ENCODE measurements around the gene IGFN1. TPM values are rescaled to one million over a fixed set of nuclear protein-coding genes. Genes with fewer than 3 reads are reported as not detected.

The IGFN1 gene
- total and polyA plus RNA-seq, 2 of the 4 experiments (the other 2 are of a cell fraction): 0.05 TPM; not detected in 1

GRCh38 chr1:201163707-201164106, 26.9 kb upstream of the IGFN1 start:
- DNase-seq: no peak
- H2BK15ac ChIP-seq (ENCODE audit: low read depth, low read length): no peak overlapping the region
- BruUV-seq (replicated peaks): no TSS peak

More at GRCh38 chr1:201163707-201164106, 26.9 kb upstream of the IGFN1 start:
- Histone ChIP-seq H3K18ac (ENCODE audit: low read depth, low read length) (no peak overlapping the region), H3K4ac (ENCODE audit: low read depth, low read length) (no peak overlapping the region), H3K4me1 (ENCODE audit: control insufficient read depth, insufficient read depth, low read length) (no peaks in the 10 kb centered on the region), H3K27me3 (ENCODE audit: control insufficient read depth, insufficient read depth, low read length) (peaks cover 25% of the 10 kb centered on the region), H3K56ac (ENCODE audit: extremely low read depth, insufficient read depth, low read length) (no peak overlapping the region), H2BK5ac (ENCODE audit: low read depth, low read length, poor library complexity, severe bottlenecking) (no peak overlapping the region), H3K9ac (ENCODE audit: low read depth, low read length) (no peak overlapping the region), H2AFZ (replicated peaks; ENCODE audit: low read length, poor library complexity) (no peak overlapping the region), H2BK20ac (ENCODE audit: low read depth, low read length) (no peak overlapping the region), H3K4me2 (ENCODE audit: low read depth, low read length) (no peak overlapping the region), H4K5ac (ENCODE audit: low read depth, low read length) (no peak overlapping the region), H3K79me1 (ENCODE audit: low read depth in 1 of 2, low read length in 2 of 2) (no peaks in the 10 kb centered on the region), H4K20me1 (ENCODE audit: insufficient read depth, low read length) (no peaks in the 10 kb centered on the region), H4K91ac (ENCODE audit: insufficient read depth, low read depth, low read length) (no peak overlapping the region), H3K14ac (replicated peaks; ENCODE audit: low read depth, low read length) (no peak overlapping the region), H3K23ac (ENCODE audit: low read depth, low read length) (no peak overlapping the region), H3K36me3 (ENCODE audit: control insufficient read depth, insufficient read depth, low read length) (no peaks in the 10 kb centered on the region), H4K8ac (ENCODE audit: low read depth in 2 of 2, low read length in 2 of 2) (no peak overlapping the region), H2AK5ac (ENCODE audit: low read depth, low read length) (no peak overlapping the region), H3K9me3 (ENCODE audit: control insufficient read depth, insufficient read depth, low read length) (no peaks in the 10 kb centered on the region), H3K27ac (ENCODE audit: insufficient read depth, low read length) (no peak overlapping the region), H3K4me3 (ENCODE audit: insufficient read depth, low read depth, low read length) (no peak overlapping the region), H2BK120ac (ENCODE audit: low read depth, low read length) (no peak overlapping the region), H3K9me1 (ENCODE audit: insufficient read depth, low read length) (no peaks in the 10 kb centered on the region), H2AK9ac (replicated peaks; ENCODE audit: low read depth, low read length, poor library complexity) (no peak overlapping the region)
- no CpG with 5 or more reads among the region's 4 CpGs for WGBS, 2 experiments (ENCODE audit: extremely low coverage in 2 of 2, insufficient read length in 1 of 2)
- dilution Hi-C loops (cut with HindIII; ENCODE audit: low sequenced_read_pairs, unreplicated experiment) (no loop called here), intact Hi-C loops (cut with micrococcal nuclease) (no loop called here), in situ Hi-C loops (cut with MboI; ENCODE audit: low sequenced_read_pairs) (no loop called here)
- TF ChIP-seq CHD1 (IDR thresholded peaks at IDR 0.05; ENCODE audit: low read depth, low read length) (no peak), CEBPB (IDR thresholded peaks at IDR 0.05; ENCODE audit: low read depth, low read length) (no peak), POLR2A (IDR thresholded peaks at IDR 0.05; ENCODE audit: low read depth, low read length) (no peak), RCOR1 (IDR thresholded peaks at IDR 0.05; ENCODE audit: insufficient replicate concordance, low read length) (no peak), NFE2L2 (IDR thresholded peaks at IDR 0.05; ENCODE audit: low read depth, low read length) (no peak), RAD21 (IDR thresholded peaks at IDR 0.05; ENCODE audit: low read length) (no peak), BHLHE40 (IDR thresholded peaks at IDR 0.05; ENCODE audit: low read depth, low read length) (no peak), CTCF (conservative IDR thresholded peaks at IDR 0.05; ENCODE audit: low read depth, low read length) (no peak), FOS (IDR thresholded peaks at IDR 0.05; ENCODE audit: low read depth, low read length) (no peak), MAFK (IDR thresholded peaks at IDR 0.05; ENCODE audit: low read depth, low read length) (no peak), MXI1 (IDR thresholded peaks at IDR 0.05; ENCODE audit: borderline replicate concordance, low read depth, low read length) (no peak), SMC3 (IDR thresholded peaks at IDR 0.05; ENCODE audit: low read depth, low read length) (no peak), MAZ (IDR thresholded peaks at IDR 0.05; ENCODE audit: borderline replicate concordance, low read depth, low read length) (no peak), RFX5 (IDR thresholded peaks at IDR 0.05; ENCODE audit: low read depth, low read length) (no peak)
- TF ChIP-seq, protein P1, sequence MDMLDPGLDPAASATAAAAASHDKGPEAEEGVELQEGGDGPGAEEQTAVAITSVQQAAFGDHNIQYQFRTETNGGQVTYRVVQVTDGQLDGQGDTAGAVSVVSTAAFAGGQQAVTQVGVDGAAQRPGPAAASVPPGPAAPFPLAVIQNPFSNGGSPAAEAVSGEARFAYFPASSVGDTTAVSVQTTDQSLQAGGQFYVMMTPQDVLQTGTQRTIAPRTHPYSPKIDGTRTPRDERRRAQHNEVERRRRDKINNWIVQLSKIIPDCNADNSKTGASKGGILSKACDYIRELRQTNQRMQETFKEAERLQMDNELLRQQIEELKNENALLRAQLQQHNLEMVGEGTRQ (IDR thresholded peaks at IDR 0.05; ENCODE audit: low read depth, low read length): no peak
- TF ChIP-seq, protein P2, sequence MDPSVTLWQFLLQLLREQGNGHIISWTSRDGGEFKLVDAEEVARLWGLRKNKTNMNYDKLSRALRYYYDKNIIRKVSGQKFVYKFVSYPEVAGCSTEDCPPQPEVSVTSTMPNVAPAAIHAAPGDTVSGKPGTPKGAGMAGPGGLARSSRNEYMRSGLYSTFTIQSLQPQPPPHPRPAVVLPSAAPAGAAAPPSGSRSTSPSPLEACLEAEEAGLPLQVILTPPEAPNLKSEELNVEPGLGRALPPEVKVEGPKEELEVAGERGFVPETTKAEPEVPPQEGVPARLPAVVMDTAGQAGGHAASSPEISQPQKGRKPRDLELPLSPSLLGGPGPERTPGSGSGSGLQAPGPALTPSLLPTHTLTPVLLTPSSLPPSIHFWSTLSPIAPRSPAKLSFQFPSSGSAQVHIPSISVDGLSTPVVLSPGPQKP (IDR thresholded peaks at IDR 0.05; ENCODE audit: borderline replicate concordance, low read depth, low read length): no peak
- no peak for ATAC-seq (ENCODE audit: low read depth)
- ChIA-PET POLR2A (ENCODE audit: unreplicated experiment) (no interaction called here), CTCF (no interaction called here)
